H9 (cell line): Measurements from ENCODE around the gene CDK10. TPM values are rescaled to one million over a fixed set of nuclear protein-coding genes. Genes with fewer than 3 reads are reported as not detected.

Experiments
- DNase-seq: peaks from one replicate; pipeline ENCODE4 v3.0.0-alpha.2; 2017
- H2AFZ ChIP-seq: one replicate; pipeline ENCODE4 v1.6.1; 2013; ENCODE audit warnings: mild to moderate bottlenecking, low read length, control low read depth, moderate library complexity
- H2AK5ac ChIP-seq: 2 replicates; pipeline ENCODE4 v1.6.1; 2013; ENCODE audit warnings: low read length, control low read depth, mixed read lengths; ENCODE audit not compliant: insufficient read length
- H2BK120ac ChIP-seq: one replicate; pipeline ENCODE4 v1.6.1; 2013; ENCODE audit warnings: low read depth, mild to moderate bottlenecking, low read length, control low read depth, inconsistent platforms; ENCODE audit not compliant: poor library complexity, severe bottlenecking
- H2BK12ac ChIP-seq: 2 replicates; pipeline ENCODE4 v1.6.1; 2013; ENCODE audit warnings: low read length, control low read depth, mixed read lengths, low read depth; ENCODE audit not compliant: insufficient read length
- H2BK15ac ChIP-seq: 2 replicates; pipeline ENCODE4 v1.6.1; 2013; ENCODE audit warnings: low read depth, low read length, control low read depth
- H2BK20ac ChIP-seq: one replicate; pipeline ENCODE4 v1.6.1; 2013; ENCODE audit warnings: low read depth, mild to moderate bottlenecking, low read length, control low read depth, inconsistent platforms; ENCODE audit not compliant: poor library complexity, severe bottlenecking
- H2BK5ac ChIP-seq: 2 replicates; pipeline ENCODE4 v1.6.1; 2013; ENCODE audit warnings: low read length, control low read depth, mixed read lengths; ENCODE audit not compliant: insufficient read length
- H3K14ac ChIP-seq: 2 replicates; pipeline ENCODE4 v1.6.1; 2013; ENCODE audit warnings: low read length, control low read depth; ENCODE audit not compliant: insufficient read depth
- H3K18ac ChIP-seq: 2 replicates; pipeline ENCODE4 v1.6.1; 2013; ENCODE audit warnings: low read depth, mild to moderate bottlenecking, mixed read lengths, low read length, control low read depth; ENCODE audit not compliant: insufficient read length
- H3K23ac ChIP-seq: 2 replicates; pipeline ENCODE4 v1.6.1; 2013; ENCODE audit warnings: low read length, control low read depth, mixed read lengths, low read depth; ENCODE audit not compliant: insufficient read length
- H3K23me2 ChIP-seq: 2 replicates; pipeline ENCODE4 v1.6.1; 2013; ENCODE audit warnings: low read depth, mild to moderate bottlenecking, mixed read lengths, low read length, control low read depth; ENCODE audit not compliant: insufficient read length, poor library complexity, severe bottlenecking
- H3K27ac ChIP-seq: 2 replicates; pipeline ENCODE4 v1.5.1; 2013; ENCODE audit warnings: low read length, control low read depth, mixed read lengths, low read depth; ENCODE audit not compliant: insufficient read length
- H3K27me3 ChIP-seq: 2 replicates; pipeline ENCODE4 v1.6.1; 2013; ENCODE audit warnings: low read length, control low read depth, inconsistent platforms; ENCODE audit not compliant: insufficient read depth
- H3K4ac ChIP-seq: 2 replicates; pipeline ENCODE4 v1.6.1; 2013; ENCODE audit warnings: low read depth, mild to moderate bottlenecking, control low read depth, inconsistent platforms, low read length, moderate library complexity
- H3K4me1 ChIP-seq: 2 replicates; pipeline ENCODE4 v1.6.1; 2013; ENCODE audit warnings: low read length, control low read depth, inconsistent platforms; ENCODE audit not compliant: insufficient read depth
- H3K4me2 ChIP-seq: 2 replicates; pipeline ENCODE4 v1.6.1; 2013; ENCODE audit warnings: low read length, control low read depth, mixed read lengths; ENCODE audit not compliant: insufficient read length, insufficient read depth
- H3K56ac ChIP-seq: 2 replicates; pipeline ENCODE4 v1.6.1; 2013; ENCODE audit warnings: low read depth, mild to moderate bottlenecking, mixed read lengths, low read length, control low read depth; ENCODE audit not compliant: insufficient read length
- H3K79me1 ChIP-seq: 2 replicates; pipeline ENCODE4 v1.6.1; 2013; ENCODE audit warnings: low read depth, mild to moderate bottlenecking, moderate library complexity, low read length, control low read depth, inconsistent platforms; ENCODE audit not compliant: insufficient read depth, poor library complexity, severe bottlenecking
- H3K79me2 ChIP-seq: 2 replicates; pipeline ENCODE4 v1.6.1; 2013; ENCODE audit warnings: low read length, control low read depth, inconsistent platforms; ENCODE audit not compliant: insufficient read depth
- H3K9ac ChIP-seq: 2 replicates; pipeline ENCODE4 v1.6.1; 2013; ENCODE audit warnings: low read length, control low read depth, mixed read lengths; ENCODE audit not compliant: insufficient read length; ENCODE audit errors: extremely low read depth
- H3K9me3 ChIP-seq: one replicate; pipeline ENCODE4 v1.6.1; 2013; ENCODE audit warnings: low read depth, low read length, inconsistent platforms; ENCODE audit not compliant: control insufficient read depth
- H3T11ph ChIP-seq: one replicate; pipeline ENCODE4 v1.6.1; 2013; ENCODE audit warnings: mild to moderate bottlenecking, low read length, control low read depth, inconsistent platforms
- H4K20me1 ChIP-seq: one replicate; pipeline ENCODE4 v1.6.1; 2013; ENCODE audit not compliant: control insufficient read depth, insufficient read length, insufficient read depth
- H4K5ac ChIP-seq: 2 replicates; pipeline ENCODE4 v1.6.1; 2013; ENCODE audit warnings: low read depth, mild to moderate bottlenecking, mixed read lengths, low read length, control low read depth; ENCODE audit not compliant: insufficient read length
- H4K8ac ChIP-seq: replicated peaks from 2 replicates; pipeline ENCODE4 v1.6.1; 2013; ENCODE audit warnings: low read length, control low read depth, mixed read lengths, low read depth; ENCODE audit not compliant: insufficient read length
- H4K91ac ChIP-seq: 2 replicates; pipeline ENCODE4 v1.6.1; 2013; ENCODE audit warnings: low read depth, mild to moderate bottlenecking, moderate library complexity, mixed read lengths, low read length, control low read depth; ENCODE audit not compliant: insufficient read length
- H3K27ac Mint-ChIP-seq, 3 experiments: 2 replicates in 2 of 3; 3 replicates in 1 of 3; pipeline ENCODE4 v1.8.0; 2020 to 2021; ENCODE audit warnings: mixed read lengths in 3 of 3, mild to moderate bottlenecking in 1 of 3, moderate library complexity in 1 of 3
- H3K27me3 Mint-ChIP-seq: 2 replicates; pipeline ENCODE4 v1.8.0; 2021; ENCODE audit warnings: low read depth, mild to moderate bottlenecking, moderate library complexity, mixed read lengths
- H3K36me3 Mint-ChIP-seq, 3 experiments: 2 replicates in 2 of 3; 3 replicates in 1 of 3; pipeline ENCODE4 v1.8.0; 2020 to 2021; ENCODE audit warnings: low read depth in 3 of 3, mixed read lengths in 3 of 3; ENCODE audit not compliant: insufficient read depth in 1 of 3
- H3K4me1 Mint-ChIP-seq, 2 experiments: 2 replicates each; pipeline ENCODE4 v1.8.0; 2020; ENCODE audit warnings: mixed read lengths in 2 of 2
- H3K4me3 Mint-ChIP-seq, 2 experiments: 2 replicates in 1 of 2; 3 replicates in 1 of 2; pipeline ENCODE4 v1.8.0; 2020 to 2021; ENCODE audit warnings: mild to moderate bottlenecking in 2 of 2, mixed read lengths in 2 of 2, moderate library complexity in 1 of 2
- H3K9me3 Mint-ChIP-seq, 2 experiments: 2 replicates in 1 of 2; 3 replicates in 1 of 2; pipeline ENCODE4 v1.8.0; 2020; ENCODE audit warnings: mild to moderate bottlenecking in 2 of 2, mixed read lengths in 2 of 2, moderate library complexity in 1 of 2
- WGBS: extraction: QIAGEN DNeasy Blood & Tissue Kit; methylation state at CpG from one replicate; pipeline ENCODE4 v1.1.7; 2013; ENCODE audit warnings: missing lambda C conversion rate, low lambda C conversion rate, mixed read lengths; ENCODE audit not compliant: insufficient read length; ENCODE audit errors: extremely low coverage; 5-methylcytosine and 5-hydroxymethylcytosine counted together
- total RNA-seq: library from RNA; stranded (reverse); gene quantifications from 2 replicates; pipeline ENCODE4 v1.2.1, GENCODE V29; 2021
- TF ChIP-seq, protein P1 (sequence below): fragments of 200-600 bp; sonication (generic); conservative IDR thresholded peaks from 3 replicates; pipeline ENCODE4 v1.8.0; 2021; ENCODE audit warnings: antibody characterized with exemption, mild to moderate bottlenecking

Gene CDK10
- total RNA-seq, 1 experiment from 2014 or later = 77.1 TPM

DNA sequence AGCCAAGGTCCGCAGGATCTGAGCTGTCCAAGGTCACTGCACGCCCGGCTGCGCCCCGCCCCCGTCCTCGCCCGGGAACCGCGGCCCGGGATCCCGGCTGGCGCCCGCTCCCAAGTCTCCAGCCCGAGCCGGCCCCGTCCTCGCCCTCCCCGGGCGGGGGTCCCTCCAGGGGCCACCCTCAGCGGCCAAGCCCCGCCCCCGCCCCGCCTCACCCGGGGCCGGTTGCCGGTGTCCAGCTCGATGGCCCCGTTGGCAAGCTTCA is 34.0 kb downstream of the CDK10 start:
- Histone ChIP-seq H3K23me2 (peaks cover 18% of the 10 kb centered on the region), H4K20me1 (no peaks in the 10 kb centered on the region), H3T11ph (no peak overlapping the region), H3K4ac (no peak overlapping the region), H3K9ac (no peak overlapping the region), H3K18ac (no peak overlapping the region), H4K8ac (no peak overlapping the region), H3K4me2 (peak overlapping the region; percentile 64), H3K23ac (no peak overlapping the region), H3K4me1 (no peaks in the 10 kb centered on the region), H3K56ac (no peak overlapping the region), H4K5ac (no peak overlapping the region), H3K27ac (no peak overlapping the region), H3K27me3 (peaks cover 9% of the 10 kb centered on the region; the same call in 1 of the 2 replicates), H2AFZ (no peak overlapping the region), H2BK15ac (no peak overlapping the region; the same call in 1 of the 2 replicates), H2BK5ac (no peak overlapping the region), H4K91ac (no peak overlapping the region), H3K14ac (no peak overlapping the region), H2BK12ac (no peak overlapping the region), H2BK20ac (no peak overlapping the region), H3K9me3 (no peaks in the 10 kb centered on the region), H2BK120ac (no peak overlapping the region), H3K79me2 (no peaks in the 10 kb centered on the region), H3K79me1 (no peaks in the 10 kb centered on the region), H2AK5ac (no peak overlapping the region)
- TF ChIP-seq, protein P1, sequence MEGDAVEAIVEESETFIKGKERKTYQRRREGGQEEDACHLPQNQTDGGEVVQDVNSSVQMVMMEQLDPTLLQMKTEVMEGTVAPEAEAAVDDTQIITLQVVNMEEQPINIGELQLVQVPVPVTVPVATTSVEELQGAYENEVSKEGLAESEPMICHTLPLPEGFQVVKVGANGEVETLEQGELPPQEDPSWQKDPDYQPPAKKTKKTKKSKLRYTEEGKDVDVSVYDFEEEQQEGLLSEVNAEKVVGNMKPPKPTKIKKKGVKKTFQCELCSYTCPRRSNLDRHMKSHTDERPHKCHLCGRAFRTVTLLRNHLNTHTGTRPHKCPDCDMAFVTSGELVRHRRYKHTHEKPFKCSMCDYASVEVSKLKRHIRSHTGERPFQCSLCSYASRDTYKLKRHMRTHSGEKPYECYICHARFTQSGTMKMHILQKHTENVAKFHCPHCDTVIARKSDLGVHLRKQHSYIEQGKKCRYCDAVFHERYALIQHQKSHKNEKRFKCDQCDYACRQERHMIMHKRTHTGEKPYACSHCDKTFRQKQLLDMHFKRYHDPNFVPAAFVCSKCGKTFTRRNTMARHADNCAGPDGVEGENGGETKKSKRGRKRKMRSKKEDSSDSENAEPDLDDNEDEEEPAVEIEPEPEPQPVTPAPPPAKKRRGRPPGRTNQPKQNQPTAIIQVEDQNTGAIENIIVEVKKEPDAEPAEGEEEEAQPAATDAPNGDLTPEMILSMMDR = no peak
- Mint-ChIP-seq H3K4me1 (peaks cover 14 to 15% of the 10 kb centered on the region in 2 experiments), H3K9me3 (no peaks in the 10 kb centered on the region), H3K36me3 (peaks cover 27 to 46% (median 35%) of the 10 kb centered on the region in 3 experiments), H3K27ac (peak overlapping the region in 1 of 3 experiments; percentile 87; a peak in 3 of 7 replicates), H3K27me3 (peaks cover 55% of the 10 kb centered on the region), H3K4me3 (peak overlapping the region; percentile 76 to 87)
- WGBS = no CpG with 5 or more reads among the region's 29 CpGs
- peak; percentile 67 for DNase-seq
